GM12878 (cell line): ENCODE results near the gene AKAP8. TPM values are rescaled to one million over a fixed set of nuclear protein-coding genes. Genes with fewer than 3 reads are reported as not detected.

Experiments used
- ZBTB40 ChIP-seq: fragments of 450-650 bp; IDR thresholded peaks from 2 replicates; pipeline ENCODE4 v1.6.1; 2016; ENCODE audit warnings: mild to moderate bottlenecking, moderate library complexity, borderline replicate concordance
- ZNF592 ChIP-seq: fragments of 450-650 bp; IDR thresholded peaks from 2 replicates; pipeline ENCODE4 v1.6.1; 2017; ENCODE audit warnings: mild to moderate bottlenecking, moderate library complexity
- polyA plus RNA-seq, 11 experiments: library from polyadenylated mRNA; depleted of rRNA in 4 of 11; unstranded in 6 of 11; stranded (reverse) in 5 of 11; fragments of >200 nt; fragmentation: Nextera tagmentation in 4 of 11; fragmentation: Illumina TruSeq in 1 of 11; extraction: Ambion mirVana in 4 of 11; extraction: Trizol in 1 of 11; gene quantifications; 1 replicate in 1 of 11; 2 replicates in 10 of 11; pipeline versions ENCODE4 v1.2.1 to v1.2.3, GENCODE V29; 2011 to 2016; ENCODE audit warnings: inconsistent platforms in 2 of 11, missing spikeins in 2 of 11, low read depth in 1 of 11
- total RNA-seq, 4 experiments: library from RNA; depleted of rRNA in 3 of 4; stranded (reverse); fragments of >200 nt in 3 of 4; fragmentation: Illumina TruSeq in 1 of 4; extraction: Trizol in 1 of 4; gene quantifications; 2 replicates each; pipeline versions ENCODE4 v1.2.1 to v1.2.3, GENCODE V29; 2013 to 2021

Gene AKAP8
- total and polyA plus RNA-seq, 10 of the 15 experiments (the other 5 are each of a cell fraction or from before 2014, with no cell fraction given): 5.3 to 57.7 (median 20.6) TPM

GRCh38 chr19:15305582-15306334 is 73.8 kb downstream of the AKAP8 start (continued):
- TF ChIP-seq ZNF592 (no peak), ZBTB40 (no peak)
